SW 1271 (cell line): ENCODE data around the gene AK5.
"Not testable (repeated sequence)": the region's sequence is repeated elsewhere in the genome, so short reads cannot be mapped to it uniquely, and the experiment has no call there.

Source experiments
- DNase-seq, 2 experiments: peaks; one replicate each; lab custom pipeline; 2025; lab: John Stamatoyannopoulos, UW

The AK5 gene

DNA sequence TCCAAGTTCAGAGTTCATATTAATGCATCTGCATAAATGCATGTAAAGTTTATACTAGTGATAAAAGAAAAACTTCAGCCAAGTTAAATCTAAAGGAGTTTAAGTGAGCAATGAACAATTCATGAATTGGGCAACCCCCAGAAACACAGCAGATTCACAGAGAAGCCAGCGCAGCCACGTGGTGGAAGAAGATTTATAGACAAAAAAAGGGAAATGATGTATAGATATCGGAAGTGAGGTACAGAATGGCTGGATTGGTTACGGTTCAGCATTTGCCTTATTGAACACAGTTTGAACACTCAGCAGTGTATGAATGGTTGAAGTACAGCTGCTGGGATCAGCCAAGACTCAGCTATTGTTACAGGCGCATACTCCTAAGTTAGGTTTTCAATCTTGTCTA, 5.7 kb downstream of the AK5 start:
- DNase-seq, result no peak

DNA sequence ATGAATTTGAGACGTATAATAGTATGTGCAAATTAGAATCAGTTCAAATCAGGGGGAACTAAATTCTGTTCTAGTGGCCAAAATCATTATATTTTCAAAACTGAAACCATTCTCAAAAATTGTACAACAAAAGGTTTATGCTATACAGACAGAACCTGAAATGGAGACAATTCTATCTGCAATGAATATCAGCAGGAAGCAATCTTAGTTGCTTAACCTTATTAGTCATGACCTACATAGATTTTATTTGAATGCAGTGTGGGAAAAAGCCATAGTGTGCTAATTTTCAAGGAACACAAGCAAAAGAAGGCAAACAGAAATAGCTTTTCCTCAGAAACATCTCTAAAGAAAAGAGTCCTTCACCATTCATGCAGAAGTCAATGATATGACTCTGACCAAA, 6.5 kb downstream of the AK5 start:
- no peak for DNase-seq

DNA sequence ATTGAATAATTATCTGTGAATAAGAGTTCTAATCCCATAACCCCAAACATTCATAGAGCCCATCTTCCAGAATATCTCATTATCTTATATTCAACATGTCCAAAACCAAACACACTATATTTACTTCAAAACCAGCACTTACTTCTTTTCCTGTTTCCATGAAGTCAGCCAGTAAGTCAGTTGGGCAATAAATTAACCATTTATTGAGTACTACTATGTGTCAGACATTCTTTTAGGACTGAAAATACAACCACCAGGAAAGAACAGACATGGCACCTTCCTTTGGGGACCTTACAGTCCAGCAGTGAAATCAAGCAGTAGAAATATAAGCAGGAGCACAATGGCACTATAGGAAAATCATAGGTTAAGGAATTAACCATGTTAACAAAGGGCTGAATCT, 8.8 kb downstream of the AK5 start:
- no peak for DNase-seq

DNA sequence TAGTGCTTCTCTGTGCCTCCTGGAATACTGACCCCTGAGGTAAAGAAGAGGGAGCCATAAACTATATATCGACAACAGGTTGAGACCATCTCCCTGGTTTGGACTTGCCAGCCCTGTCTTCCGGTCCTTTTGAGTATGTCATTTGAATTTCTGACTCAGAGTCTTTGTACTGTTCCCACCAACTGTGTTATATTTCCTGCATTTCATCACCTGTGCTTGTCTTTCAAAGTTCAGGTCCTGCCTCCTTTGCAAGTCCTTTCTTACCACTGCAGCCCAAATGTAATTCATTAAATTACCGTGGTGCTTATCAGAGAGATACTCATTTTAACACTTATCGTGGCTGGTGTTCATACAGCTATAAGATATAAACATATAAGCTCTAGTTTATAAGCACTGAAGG, 10.7 kb downstream of the AK5 start:
- DNase-seq, result no peak

DNA sequence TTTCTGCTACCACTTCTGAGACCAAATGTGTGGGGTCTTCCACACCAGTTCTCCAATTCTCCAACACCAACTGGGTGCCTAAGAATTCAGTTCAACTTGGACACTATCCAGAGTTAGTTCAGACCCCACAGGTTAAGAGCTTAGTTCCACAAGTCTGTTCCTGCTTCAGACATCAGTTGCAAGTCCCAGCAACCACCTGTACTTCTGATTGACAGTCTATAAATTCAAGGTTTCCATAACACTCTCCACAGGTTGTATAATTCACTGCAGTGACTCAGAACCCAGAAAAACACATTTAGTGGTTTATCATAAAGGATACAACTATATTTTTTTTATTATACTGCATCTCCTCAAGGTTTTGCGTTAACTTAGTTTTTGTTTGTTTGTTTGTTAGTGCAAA, 18.7 kb downstream of the AK5 start:
- DNase-seq, result no peak

DNA sequence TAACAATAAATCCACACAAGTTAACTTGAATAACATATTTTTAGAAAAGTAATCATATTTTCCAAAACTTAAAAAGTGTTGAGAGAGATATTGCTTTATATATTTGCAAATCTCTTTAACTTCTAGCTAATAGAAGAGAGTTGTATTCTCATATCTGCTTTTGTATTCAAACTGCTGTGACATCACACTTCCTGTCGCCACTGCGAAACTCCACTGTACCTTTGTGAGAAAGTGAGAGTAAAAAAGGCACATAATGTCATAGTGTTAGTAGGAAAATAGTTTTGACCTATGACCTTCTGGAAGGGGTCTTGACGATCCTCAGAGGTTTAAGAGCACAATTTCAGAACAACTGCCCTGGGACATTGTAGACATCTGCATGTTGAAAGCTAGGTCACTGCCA, 21.6 kb downstream of the AK5 start:
- DNase-seq, result no peak

DNA sequence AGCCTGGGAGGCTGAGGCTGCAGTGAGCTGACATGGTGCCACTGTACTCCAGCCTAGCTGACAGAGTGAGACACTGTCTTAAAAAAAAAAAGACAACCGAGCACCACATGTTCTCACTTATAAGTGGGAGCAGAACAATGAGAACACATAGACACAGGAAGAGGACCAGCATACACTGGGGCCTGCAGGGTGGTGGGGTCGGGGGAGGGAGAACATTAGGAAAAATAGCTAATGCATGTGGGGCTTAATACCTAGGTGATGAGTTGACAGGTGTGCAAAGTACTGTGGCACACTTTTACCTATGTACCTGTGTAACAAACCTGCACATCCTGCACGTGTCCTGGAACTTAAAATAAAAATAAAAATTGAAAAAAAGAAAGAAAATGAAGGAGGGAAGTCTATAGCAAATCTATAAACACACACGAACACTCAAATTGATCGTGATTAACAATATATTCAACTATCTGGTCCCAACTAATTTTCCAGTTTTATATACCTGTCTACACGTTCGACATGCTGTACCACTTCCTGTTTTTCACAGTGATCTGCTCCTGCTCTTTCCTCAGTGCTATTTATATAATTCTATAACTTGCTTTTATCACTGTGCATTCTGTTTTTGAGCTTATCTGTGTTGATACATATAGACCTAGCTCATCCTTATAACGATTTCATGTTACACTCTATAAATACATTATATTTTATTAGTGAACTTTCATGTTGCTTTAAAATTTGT, 27.2 kb downstream of the AK5 start:
- no peak for DNase-seq

DNA sequence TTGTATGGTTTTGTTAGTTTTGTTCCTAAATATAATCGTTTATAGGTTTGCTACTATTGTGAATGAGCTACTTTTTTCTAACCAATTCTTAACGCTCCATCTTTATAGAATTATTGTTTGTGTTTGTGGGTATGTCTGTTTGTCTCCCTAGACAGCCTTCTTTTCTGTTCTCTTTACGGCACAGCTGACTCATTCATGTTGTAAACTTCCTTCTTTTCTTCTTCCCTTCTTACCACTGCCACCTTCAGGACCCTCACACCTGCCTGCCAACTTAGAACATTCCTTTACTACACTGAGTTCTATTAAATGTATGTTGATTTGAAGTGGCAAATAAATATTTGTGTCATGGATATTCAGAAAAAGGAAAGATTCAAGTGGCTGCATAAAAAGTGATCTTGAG, 29.1 kb downstream of the AK5 start:
- no peak for DNase-seq

DNA sequence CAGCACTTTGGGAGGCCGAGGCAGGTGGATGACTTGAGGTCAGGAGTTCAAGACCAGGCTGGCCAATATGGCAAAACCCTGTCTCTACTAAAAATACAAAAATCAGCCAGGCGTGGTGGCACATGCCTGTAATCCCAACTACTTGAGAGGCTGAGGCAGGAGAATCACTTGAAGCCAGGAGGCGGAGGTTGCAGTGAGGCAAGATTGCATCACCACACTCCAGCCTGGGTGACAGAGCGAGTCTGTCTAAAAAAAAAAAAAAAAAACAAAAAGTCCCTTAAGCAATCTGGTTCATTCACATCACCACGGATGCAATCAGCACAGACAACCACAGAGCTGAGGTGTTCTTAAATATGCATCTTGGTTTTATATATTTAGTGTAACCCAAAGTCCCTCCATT, 30.5 kb downstream of the AK5 start:
- DNase-seq, result not testable (repeated sequence)

DNA sequence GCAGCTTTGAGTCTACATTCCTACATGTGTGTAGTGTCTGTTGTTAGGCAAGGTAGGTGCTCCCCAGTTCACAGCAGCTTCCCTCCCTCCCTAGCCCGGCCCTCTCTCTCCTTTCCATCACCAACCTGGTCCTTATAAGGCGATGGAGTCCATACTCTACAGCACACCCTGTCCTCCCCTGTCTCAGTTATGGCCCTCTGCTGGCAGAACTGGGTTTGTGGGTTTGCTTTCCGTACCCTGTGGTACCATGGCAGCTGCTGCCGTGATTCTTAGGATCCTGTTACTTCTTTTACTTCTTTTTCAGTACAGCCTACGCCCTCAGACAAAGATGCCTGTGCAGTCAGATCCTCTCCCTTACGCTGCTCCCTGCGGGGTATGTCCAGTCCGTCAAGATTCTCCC, 31.7 kb downstream of the AK5 start:
- no peak for DNase-seq

DNA sequence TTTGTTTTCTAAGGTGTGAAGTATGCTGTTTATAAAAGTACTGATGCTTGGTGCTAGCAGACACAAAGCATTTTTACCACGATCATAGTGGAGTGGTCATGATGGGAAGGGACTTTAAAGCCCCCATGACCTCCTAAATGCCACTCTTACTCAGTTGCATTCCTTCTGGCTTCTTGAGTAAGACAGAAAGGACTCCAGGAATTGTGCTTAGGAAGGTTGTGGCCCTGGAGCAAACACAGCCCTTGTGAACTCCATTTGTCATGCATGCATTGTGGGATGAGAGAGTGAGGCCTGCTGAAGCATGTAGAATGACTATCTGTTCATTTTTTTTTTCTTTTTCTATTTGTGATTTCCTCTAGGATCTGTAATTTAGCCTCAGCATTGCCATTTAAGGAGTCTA, 34.2 kb downstream of the AK5 start:
- DNase-seq, result no peak

DNA sequence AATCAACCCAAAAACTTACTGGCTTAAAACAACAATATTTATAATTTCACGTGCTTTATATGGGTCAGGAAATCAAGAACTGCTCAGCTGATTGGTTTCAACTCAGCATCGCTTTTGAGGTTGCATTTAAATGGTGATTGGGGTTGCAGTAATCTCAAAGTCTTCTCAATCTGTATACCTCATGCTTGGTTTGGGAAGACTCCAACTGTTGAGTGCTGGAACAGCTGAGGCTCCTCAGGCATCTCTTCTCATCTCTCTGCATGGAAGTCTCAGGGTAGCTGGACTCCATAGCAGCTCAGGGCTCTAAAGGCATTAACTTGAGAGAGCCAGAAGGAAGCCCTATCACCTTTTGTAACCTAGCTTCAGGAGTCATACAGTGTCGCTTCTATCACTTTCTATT, 35.1 kb downstream of the AK5 start:
- DNase-seq, result no peak

DNA sequence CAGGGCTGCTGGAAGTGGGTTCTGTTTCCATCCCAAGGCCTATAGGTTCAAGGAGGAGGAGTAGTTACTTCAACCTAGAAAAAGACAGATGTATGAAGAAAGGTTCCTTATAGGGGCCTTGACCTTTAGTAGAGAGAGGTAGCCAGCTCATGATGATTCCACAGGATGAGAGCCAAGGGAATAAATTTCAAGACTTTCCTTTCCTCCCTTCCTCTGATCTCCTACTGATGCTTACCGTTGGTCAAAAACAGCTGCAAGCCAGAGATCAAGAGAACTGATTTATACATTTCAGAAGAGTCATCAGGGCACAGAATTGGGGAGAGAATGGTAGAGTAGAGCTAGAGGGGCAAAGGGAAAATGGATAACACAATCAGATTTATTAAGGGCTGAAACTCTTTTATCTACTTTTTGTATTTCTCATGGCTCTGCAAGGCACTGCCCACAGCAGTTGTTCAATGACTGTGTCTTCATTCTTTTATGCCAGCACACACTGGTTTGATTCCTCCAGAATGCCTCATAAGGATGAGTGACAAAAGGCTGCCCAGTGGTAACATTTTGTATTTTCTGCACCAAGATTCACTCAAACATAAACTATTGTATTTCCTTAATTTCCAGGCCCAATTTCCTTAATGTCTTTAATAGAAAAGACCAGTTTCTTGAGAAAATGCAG, 37.4 kb downstream of the AK5 start:
- DNase-seq, result no peak

DNA sequence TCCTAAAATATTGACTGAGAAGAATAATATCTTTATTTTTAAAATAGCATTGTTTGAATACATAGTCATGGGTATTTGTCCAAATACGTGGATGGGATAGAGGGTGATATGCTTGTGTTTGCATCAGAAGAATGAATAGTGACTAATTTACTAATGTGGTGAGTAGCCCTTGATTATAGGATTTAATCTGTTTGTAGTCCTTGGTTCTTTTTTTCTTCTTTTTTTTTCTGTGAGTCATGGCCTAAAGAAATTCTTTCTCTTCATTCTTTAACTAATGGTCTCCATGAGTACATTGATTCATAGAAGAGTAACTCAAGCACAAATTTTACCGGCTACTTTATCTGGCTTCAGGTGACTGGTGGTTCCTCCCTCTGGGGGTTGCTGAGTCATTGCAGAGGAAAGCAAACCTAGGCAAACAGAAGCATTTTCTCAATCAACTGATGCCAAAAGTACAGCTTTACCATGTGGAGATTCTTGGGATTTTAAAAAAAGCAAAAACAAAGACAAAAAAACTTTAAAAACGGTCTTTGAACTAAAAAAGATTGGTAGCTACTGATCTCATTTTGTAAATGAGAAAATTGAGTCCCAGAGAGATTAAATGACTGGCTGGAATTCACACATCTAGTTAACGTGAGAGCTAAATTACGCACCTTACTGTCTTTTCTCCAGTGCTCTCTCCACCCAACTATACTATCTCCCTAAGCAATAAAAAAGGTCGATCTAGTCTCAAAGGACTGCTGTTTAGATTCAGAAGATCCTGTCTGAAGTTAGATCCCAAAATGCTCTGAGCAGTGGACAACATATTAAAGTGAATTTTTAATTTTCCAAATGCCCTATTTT, 40.5 kb downstream of the AK5 start:
- no peak for DNase-seq

DNA sequence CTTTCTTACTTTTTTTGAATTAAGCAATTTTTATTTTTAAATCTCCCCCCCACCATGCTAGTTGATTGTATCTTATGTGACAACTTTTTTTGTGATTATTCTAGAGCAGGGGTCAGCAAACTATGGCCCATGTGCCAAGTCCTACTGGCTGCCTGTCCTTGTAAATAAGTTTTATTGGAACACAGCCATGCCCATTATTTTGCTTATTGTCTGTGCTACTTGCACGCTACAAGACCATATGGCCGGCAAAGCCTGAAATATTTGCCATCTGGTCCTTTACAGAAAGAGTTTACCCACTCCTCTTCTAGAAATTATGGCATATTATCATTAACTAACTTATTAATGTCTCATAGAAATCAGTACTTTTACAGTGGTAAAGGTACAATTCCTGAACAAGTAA, 51.7 kb downstream of the AK5 start:
- DNase-seq, result no peak

DNA sequence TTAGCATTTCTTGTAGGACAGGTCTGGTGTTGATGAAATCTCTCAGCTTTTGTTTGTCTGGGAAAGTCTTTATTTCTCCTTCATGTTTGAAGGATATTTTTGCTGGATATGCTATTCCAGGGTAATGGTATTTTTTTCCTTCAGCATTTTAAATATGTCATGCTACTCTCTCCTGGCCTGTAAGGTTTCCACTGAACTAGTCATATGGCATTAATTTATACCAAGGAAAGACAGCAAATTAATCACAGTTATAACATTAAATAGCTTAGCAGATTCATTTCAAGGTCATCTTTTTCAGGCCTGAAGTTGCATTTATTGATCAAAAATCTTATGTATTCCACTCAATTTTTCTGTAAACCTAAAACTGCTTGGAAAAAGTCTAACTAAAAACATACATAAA, 54.9 kb downstream of the AK5 start:
- DNase-seq, result no peak

DNA sequence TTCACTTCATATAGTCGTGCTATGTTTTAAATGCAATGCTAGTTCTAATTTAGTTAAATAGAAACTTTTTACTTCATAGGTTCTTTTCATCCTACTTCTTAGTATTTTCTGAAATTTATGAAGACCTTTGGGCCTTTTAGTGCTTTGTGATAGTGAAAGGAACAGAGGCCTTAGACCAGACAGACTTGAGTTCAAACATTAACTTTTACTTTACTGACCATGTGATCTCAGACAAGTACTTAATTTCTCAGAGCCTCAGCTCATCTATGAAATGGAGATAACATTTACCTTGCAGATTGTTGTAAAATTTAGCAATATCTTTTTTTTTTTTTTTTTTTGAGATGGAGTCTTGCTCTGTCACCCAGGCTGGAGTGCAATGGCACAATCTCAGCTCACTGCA, 57.5 kb downstream of the AK5 start:
- no peak for DNase-seq

DNA sequence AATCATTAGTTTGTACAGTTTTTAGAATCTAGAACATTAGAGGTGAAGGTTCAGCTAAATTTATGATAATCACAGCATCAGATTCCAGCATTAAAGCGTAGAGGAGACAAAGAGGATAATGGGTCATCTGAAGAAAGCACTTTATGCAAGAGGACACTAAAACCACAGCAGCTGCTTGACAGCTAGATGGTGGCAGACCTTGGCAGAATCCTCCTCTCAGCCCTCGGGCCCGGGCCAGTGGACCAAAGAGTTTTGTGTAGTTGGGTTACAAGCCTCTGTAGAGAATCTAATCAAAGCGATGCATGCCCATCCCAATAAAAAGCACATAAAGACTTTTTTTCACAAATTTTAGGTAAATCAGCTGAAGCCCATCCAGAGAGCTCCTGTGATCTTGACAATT, 59.4 kb downstream of the AK5 start:
- no peak for DNase-seq

DNA sequence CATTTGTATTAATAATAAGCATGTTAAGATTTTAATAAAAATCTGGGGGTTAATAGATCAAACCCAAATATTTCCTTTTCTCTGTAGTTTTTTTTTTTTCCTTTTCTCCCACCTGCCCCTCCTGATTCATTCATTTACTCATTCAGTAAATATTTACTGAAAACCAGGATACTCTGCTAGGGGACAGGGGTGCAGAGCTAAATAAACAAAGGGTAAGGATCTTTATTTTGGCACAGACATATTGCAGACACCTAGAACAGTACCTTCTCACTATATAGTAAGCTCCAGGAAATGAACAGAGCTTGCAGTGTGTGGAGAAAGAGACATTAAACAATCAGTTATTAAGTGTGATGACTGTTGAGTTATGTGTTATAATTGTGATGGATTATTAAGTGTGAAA, 60.9 kb downstream of the AK5 start:
- no peak for DNase-seq

DNA sequence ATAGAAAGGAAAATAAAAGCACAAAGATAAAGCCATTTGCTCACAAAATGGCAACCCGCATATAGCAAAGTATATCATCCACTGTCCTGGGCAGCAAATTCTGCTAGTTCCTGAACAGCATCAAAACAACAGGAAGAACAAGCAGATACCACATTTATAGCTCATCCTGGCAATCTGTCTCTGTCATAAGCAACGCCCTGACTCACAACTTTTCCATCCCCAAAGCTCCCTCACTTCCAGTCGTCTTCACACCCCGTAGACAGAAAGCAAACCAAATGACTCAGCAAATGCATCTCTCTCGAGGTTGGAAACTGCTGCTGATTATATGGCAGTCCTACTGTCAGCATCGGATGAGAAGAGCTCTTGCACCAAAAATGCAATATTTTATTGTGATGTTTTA, 65.8 kb downstream of the AK5 start:
- no peak for DNase-seq

DNA sequence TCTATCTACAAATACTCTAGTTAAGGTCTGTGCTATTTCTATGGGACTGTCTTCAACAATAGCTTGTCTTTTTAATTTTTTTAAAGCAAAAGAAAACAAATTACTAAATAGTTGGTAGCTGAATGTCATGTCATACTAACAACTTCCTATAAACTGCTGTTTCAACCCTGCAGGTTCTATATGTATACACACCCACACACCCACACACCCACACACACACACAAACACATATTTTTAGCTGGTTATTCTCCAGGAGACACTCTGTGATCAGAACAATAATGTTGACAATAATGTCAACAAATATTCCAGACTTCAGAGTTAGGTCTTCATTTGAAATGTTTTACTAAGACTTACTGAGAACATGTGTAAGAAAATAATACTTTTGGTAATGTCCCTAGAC, 66.7 kb downstream of the AK5 start:
- no peak for DNase-seq

DNA sequence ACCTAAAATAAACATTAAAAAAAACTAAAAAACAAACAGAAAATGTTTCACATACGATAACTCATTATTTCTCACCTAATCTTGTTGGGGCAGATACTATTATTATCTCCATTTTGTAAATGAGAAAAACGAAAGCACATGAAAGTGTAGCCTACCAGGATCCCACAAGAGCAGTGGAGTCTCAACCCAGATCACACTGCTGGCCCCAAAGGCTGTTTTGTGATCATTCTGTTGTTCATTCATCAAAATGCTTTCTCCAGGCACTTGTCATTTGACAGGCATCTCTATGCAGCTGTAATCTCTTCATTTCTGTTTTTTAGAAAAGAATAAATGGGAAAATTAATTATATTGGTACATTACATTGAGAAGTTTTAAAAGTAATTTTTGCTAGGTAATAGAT, 67.5 kb downstream of the AK5 start:
- no peak for DNase-seq
